Activated T-cell treated with anti-CD3 and anti-CD28 coated beads, Interleukin-2, amount 50 U/mL, for 48 hours (primary cell): ENCODE measurements around the gene KIF5C.

ENCODE experiments used
- DNase-seq, 2 experiments: peaks; one replicate each; pipeline ENCODE4 v3.0.0-alpha.2; 2020

Gene KIF5C

GRCh38 chr2:149021271-149021719 is 146.3 kb downstream of the KIF5C start:
- DNase-seq: no peak

- DNase-seq: no peak
Observed at GRCh38 chr2:149021761-149022160, 146.7 kb downstream of the KIF5C start.

GRCh38 chr2:149023091-149023490 is 148.1 kb downstream of the KIF5C start:
- DNase-seq: no peak

- DNase-seq: no peak
Observed at GRCh38 chr2:149027590-149028250, 152.7 kb downstream of the KIF5C start.

- no peak for DNase-seq
Observed at GRCh38 chr2:149028377-149028776, 153.3 kb downstream of the KIF5C start.

GRCh38 chr2:149028891-149029290 is 153.9 kb downstream of the KIF5C start:
- no peak for DNase-seq

GRCh38 chr2:149029307-149029965 is 154.4 kb downstream of the KIF5C start:
- DNase-seq: no peak

GRCh38 chr2:149031396-149031795 is 156.4 kb downstream of the KIF5C start:
- DNase-seq: no peak

- no peak for DNase-seq
Observed at GRCh38 chr2:149033716-149034115, 158.7 kb downstream of the KIF5C start.

GRCh38 chr2:149034406-149034805 is 159.4 kb downstream of the KIF5C start:
- no peak for DNase-seq

- DNase-seq: no peak
Observed at GRCh38 chr2:149036507-149037293, 161.7 kb downstream of the KIF5C start.

GRCh38 chr2:149037851-149038250 is 162.8 kb downstream of the KIF5C start:
- no peak for DNase-seq

- DNase-seq: no peak
Observed at GRCh38 chr2:149038442-149039212, 163.6 kb downstream of the KIF5C start, which contains the start of gene LYPD6B. TSS of gene LYPD6B (plus strand) at chr2:149038699. CDS start at chr2:149130949, 92,250 bp downstream.

- no peak for DNase-seq
Observed at GRCh38 chr2:149039213-149039724, 164.2 kb downstream of the KIF5C start.

- peak; percentile 74 to 75 for DNase-seq
Observed at GRCh38 chr2:149040451-149040850, 165.4 kb downstream of the KIF5C start.

- DNase-seq: no peak
Observed at GRCh38 chr2:149041482-149041881, 166.5 kb downstream of the KIF5C start.

- no peak for DNase-seq
Observed at GRCh38 chr2:149042881-149043280, 167.9 kb downstream of the KIF5C start.

- DNase-seq: no peak
Observed at GRCh38 chr2:149044500-149044899, 169.5 kb downstream of the KIF5C start.

GRCh38 chr2:149047118-149047517 is 172.1 kb downstream of the KIF5C start:
- DNase-seq: no peak

- no peak for DNase-seq
Observed at GRCh38 chr2:149049142-149049541, 174.1 kb downstream of the KIF5C start.

GRCh38 chr2:149050188-149050587 is 175.2 kb downstream of the KIF5C start:
- DNase-seq: no peak

GRCh38 chr2:149055751-149056150 is 180.7 kb downstream of the KIF5C start:
- no peak for DNase-seq
